HCT116 (cell line): ENCODE data around the gene CFAP107.

ENCODE experiments used
- ATF3 ChIP-seq: IDR thresholded peaks from 2 replicates; pipeline ENCODE4 v1.6.1; 2012
- CTCF ChIP-seq, 3 experiments: fragments of 200-600 bp in 1 of 3; sonication (generic) in 1 of 3; IDR thresholded peaks in 2 of 3; conservative IDR thresholded peaks in 1 of 3; 2 replicates each; pipeline ENCODE4 v1.5.1; 2012 to 2017; ENCODE audit warnings: low read depth in 2 of 3, low read length in 2 of 3, antibody characterized with exemption in 1 of 3, borderline replicate concordance in 1 of 3, control low read depth in 1 of 3, mild to moderate bottlenecking in 1 of 3, mixed read lengths in 1 of 3, mixed run types in 1 of 3, moderate library complexity in 1 of 3; ENCODE audit not compliant: insufficient read depth in 1 of 3
- RAD21 ChIP-seq: IDR thresholded peaks from 2 replicates; pipeline ENCODE4 v1.6.1; 2012; ENCODE audit warnings: low read depth, mild to moderate bottlenecking

GRCh38 chr1:12809933-12810332, 63.9 kb downstream of the CFAP107 start:
- TF ChIP-seq CTCF (IDR thresholded peaks at IDR 0.05 in 2 of 3, conservative IDR thresholded peaks at IDR 0.05 in 1 of 3; ENCODE audit: borderline replicate concordance in 1 of 3, insufficient read depth in 1 of 3, low read depth in 2 of 3, low read length in 2 of 3) (no peak), RAD21 (no peak), ATF3 (no peak)
